ENCODE data around the gene CAP1.

- TF ChIP-seq POLR2AphosphoS5 (IDR thresholded peaks at IDR 0.05; ENCODE audit: control insufficient read depth, insufficient read depth, low read depth, low read length) (no peak), BACH1 (tag; IDR thresholded peaks at IDR 0.05) (no peak), MAFK (IDR thresholded peaks at IDR 0.05; ENCODE audit: low read length) (no peak), ELK1 (CRISPR knock-in tag; IDR thresholded peaks at IDR 0.05) (no peak), ARHGAP35 (IDR thresholded peaks at IDR 0.05; ENCODE audit: partially characterized antibody) (no peak), ZNF165 (CRISPR knock-in tag; IDR thresholded peaks at IDR 0.05; ENCODE audit: borderline replicate concordance) (no peak), ETS1 (conservative IDR thresholded peaks at IDR 0.05; ENCODE audit: control insufficient read depth, low read depth, low read length) (no peak), RCOR1 (IDR thresholded peaks at IDR 0.05; ENCODE audit: borderline replicate concordance in 1 of 2, low read depth in 2 of 2, low read length in 2 of 2) (no peak)
Measured at GRCh38 chr1:40020447-40021085, 20.0 kb upstream of the CAP1 start.
